Activated CD4-positive, alpha-beta T cell treated with anti-CD3 and anti-CD28 coated beads, Interleukin-2, amount 50 U/mL, for 48 hours (primary cell): ENCODE data around the gene FATE1.
"Not testable (repeated sequence)": the region's sequence is repeated elsewhere in the genome, so short reads cannot be mapped to it uniquely, and the experiment has no call there.

Experiments
- DNase-seq, 2 experiments: peaks; one replicate each; pipeline ENCODE4 v3.0.0-alpha.2; 2020

The FATE1 gene, protein sequence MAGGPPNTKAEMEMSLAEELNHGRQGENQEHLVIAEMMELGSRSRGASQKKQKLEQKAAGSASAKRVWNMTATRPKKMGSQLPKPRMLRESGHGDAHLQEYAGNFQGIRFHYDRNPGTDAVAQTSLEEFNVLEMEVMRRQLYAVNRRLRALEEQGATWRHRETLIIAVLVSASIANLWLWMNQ

GRCh38 chrX:151715752-151716151 lies at the start of gene FATE1:
FATE1 (plus strand) TSS chrX:151716035; CDS start chrX:151716120, 85 bp downstream.
- DNase-seq, result no peak

GRCh38 chrX:151675121-151675746 lies 40.6 kb upstream of the FATE1 start:
- no peak for DNase-seq

GRCh38 chrX:151676196-151676595 lies 39.6 kb upstream of the FATE1 start:
- no peak for DNase-seq

DNA sequence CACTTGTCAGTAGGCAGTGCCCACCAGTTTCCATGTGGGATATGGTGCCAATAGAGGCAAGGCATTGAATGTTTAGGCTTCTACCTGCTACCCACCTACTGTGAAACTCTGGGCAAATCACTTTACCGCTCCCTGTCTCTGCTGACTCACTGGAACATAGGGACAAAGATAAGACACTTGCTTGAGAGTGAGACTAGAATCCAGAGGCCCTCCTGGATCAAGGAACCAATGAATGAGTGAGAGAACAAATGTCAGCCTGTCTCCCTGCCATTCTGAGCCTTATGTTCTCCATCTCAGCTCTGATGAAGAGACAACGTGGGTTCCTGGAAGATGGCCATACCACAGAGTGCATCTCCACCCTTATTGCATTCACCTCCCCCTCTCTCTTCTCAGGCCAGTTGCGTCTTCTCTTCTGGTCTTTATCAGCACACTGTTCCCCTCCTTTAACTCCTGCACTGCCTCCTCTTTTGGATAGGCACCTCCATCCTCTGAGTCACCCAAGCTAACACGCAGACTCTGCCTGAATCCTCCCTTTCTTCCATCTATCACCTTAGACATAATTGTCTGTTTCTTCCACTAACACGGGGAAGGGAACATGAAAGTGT lies 35.9 kb upstream of the FATE1 start:
- DNase-seq, result no peak

- DNase-seq, result peak; percentile 69 to 76
Observed at GRCh38 chrX:151680805-151681204, 35.0 kb upstream of the FATE1 start.

DNA sequence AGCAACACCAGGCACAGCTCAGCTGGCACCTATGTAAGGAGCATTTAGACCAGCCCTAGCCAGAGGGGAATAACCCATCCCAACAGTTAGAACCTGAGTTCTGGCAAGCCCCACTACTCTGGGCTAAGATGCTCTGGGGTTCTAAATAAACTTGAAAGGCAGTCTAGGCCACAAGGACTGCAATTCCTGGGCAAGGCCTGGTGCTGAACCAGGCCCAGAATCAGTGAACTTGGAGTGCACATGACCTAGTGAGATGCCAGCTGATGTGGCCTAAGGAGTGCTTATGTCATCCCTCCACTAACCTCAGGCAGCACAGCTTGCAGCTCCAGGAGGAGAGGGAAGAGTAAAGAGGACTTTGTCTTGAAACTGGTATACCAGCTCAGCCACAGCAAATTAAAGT lies 28.2 kb upstream of the FATE1 start:
- DNase-seq, result no peak

DNA sequence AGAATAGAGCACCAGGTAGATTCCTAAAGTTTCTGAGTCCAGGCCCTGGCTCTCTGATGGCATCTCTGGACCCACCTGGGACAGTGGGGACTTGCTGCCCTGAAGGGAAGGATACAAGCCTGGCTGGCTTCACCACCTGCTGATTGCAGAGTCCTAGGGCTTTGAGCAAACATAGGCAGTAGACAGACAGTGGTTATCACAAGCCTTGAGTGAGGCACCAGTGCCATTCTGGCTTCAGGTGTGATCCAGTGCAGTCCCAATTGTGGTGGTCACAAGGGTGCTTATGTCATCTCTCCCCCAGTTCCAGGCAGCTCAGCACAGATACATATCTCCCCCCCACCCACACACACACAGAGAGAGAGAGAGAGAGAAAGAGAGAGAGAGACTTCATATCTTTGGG lies 27.1 kb upstream of the FATE1 start:
- DNase-seq, result no peak

DNA sequence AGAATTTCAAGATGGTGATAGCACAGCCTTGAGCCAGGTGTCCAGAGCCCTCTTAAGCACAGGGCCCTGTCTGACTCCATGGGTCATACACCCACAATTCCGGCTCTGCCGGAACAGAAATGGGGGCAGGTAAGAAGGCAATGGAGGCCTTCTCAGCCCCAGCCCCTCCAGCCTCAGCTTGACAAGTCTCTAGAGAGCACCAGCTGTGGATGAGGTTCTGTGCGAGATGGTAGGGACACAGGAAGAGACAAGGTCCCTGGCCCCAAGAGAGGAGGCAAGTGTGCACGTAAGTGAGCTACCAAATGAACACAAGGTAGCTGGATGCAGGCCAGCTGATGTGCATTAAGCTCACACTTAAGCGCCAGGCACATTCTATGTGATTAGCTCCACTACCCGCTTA lies 23.0 kb upstream of the FATE1 start:
- no peak for DNase-seq

DNA sequence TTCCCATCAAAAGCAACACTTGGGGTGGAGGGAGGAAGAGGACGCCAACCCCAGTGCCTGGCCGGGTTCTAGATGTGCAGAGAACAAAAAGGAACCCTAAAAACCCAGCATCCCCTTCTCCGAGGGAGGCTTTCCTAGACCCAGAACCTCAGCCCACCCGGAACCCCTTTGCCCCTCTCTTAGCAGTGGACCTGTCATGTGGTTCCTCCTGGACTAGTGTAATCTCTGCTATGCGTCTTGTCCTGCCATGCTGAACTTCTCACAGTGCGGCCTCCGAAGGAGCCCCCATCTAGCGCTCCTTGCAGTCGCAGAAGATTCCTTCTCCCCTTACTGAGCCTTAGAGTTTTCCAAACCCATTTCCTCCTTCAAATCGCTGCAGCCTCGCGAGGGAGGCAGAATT lies 21.7 kb upstream of the FATE1 start:
- no peak for DNase-seq

DNA sequence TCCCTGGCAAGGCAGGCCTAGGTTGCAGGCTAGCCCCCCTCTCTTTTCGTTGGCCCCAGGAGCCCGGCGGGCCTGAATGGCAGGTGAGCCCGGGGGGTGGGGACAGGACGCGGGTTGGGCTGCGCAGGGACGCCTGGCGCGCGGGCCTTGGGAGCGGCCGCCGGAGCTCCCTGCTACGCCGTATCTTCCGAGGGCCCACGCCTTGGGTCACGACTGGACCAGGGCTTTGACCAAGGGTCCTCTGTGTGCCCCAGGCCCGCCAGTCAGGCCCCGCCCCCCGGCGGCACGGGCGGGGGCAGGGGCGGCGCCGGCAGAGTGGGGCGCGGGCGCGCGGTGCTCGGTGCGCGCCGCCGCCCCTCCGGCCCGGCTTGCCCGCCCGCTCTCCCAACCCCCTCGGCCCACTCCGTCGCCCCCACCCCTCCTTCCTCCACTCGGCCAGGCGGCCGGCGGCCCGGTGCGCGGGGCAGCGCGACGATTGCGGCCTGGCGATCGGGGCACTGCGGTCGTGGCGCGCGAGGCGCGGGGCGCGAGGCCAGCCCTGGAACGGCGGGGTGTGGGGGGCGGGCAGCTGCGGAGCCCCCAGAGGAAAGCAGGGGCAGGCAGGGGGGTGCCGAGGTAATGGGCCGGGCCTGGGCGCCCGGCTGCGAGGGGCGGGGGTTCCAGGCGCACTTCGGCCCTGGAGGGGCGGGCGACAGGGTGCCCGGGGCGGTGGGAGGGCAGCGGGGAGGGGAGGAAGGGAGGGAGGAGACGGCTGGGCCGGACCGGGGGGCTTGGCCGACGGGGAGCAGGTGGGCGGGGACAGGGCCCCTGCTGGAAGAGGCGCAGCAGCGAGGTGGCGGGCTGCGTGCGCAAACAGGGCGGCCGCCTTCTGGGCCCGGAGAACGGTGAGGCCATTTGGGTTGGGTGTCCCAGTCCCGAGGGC lies 20.9 kb upstream of the FATE1 start, which contains the start of gene PRRG3:
TSS of gene PRRG3 (plus strand) at position 798 of the 922 bp plus-strand sequence. CDS start 3,357 bp downstream, outside the sequence.
- DNase-seq, result no peak

- DNase-seq, result no peak
Observed at GRCh38 chrX:151695583-151696340, 20.1 kb upstream of the FATE1 start.

DNA sequence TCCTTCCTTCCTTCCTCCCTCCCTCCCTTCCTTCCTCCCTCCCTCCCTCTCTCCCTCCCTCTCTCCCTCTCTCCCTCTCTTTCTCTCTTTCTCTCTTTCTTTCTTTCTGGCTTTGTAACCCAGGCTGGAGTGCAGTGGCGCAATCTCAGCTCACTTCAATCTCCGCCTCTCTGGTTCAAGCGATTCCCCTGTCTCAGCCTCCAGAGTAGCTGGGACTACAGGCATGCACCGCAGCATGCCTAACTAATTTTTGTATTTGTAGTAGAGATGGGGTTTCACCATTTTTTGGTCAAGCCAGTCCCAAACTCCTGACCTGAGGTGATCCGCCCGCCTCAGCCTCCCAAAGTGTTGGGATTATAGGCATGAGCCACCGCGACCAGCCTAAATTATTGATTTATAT lies 18.8 kb upstream of the FATE1 start:
- not testable (repeated sequence) for DNase-seq

DNA sequence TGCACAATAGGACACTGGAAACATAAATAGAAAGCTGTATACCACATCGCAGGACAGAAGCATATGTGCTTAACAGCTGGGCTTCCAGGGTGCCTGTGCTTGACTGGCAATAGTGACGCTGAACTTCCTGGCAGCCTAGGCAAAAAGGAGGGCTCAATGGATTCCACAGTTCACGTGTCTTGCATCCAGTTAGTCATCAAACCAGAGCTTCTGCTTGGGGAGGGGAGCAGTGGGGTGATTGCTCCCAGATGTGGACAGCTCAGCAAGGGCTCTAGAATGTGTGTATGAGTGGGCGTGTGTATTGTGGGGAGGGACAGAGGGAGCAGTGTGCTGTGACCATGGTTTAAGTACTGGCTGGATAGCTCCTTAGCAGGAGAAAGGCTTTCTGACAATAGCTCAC lies 18.3 kb upstream of the FATE1 start:
- DNase-seq, result no peak

- no peak for DNase-seq
Observed at GRCh38 chrX:151698485-151698884, 17.4 kb upstream of the FATE1 start.

DNA sequence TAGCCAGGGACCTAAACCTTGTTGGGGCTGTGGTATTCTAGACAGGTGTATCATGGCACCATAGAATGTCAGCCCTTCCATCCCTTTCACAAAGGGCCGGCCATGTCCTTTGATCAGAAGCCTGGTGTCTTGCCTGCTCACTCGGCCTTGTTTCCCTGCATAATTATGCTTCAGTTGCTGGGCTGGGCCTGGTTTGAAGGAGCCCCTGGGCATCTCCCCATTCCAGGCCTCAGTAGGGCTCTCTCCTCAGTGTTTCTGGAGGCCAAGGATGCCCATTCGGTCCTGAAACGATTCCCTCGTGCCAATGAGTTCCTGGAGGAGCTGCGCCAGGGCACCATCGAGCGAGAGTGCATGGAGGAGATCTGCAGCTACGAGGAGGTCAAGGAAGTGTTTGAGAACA lies 16.1 kb upstream of the FATE1 start:
- DNase-seq, result no peak

- no peak for DNase-seq
Observed at GRCh38 chrX:151700581-151700980, 15.3 kb upstream of the FATE1 start.

GRCh38 chrX:151701071-151701470 lies 14.8 kb upstream of the FATE1 start:
- no peak for DNase-seq

DNA sequence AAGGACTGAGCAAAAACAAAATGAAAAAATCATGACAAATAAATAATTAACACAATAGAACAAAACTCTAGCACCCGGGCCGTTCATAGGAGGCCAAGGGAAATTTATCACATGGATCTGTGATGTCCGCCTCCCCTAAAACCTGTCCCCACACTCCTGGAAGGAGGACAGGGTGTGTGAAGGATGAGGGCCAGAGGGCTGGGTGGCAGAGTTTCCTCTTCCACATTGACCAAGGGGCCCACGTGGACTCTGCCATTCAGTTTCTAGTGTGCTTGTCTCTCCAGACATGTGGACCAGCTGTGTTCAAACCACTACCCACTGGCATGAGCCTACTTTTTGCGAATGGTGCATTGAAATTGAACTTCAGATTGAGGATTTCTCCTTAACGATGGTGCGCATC lies 14.3 kb upstream of the FATE1 start:
- DNase-seq, result no peak

DNA sequence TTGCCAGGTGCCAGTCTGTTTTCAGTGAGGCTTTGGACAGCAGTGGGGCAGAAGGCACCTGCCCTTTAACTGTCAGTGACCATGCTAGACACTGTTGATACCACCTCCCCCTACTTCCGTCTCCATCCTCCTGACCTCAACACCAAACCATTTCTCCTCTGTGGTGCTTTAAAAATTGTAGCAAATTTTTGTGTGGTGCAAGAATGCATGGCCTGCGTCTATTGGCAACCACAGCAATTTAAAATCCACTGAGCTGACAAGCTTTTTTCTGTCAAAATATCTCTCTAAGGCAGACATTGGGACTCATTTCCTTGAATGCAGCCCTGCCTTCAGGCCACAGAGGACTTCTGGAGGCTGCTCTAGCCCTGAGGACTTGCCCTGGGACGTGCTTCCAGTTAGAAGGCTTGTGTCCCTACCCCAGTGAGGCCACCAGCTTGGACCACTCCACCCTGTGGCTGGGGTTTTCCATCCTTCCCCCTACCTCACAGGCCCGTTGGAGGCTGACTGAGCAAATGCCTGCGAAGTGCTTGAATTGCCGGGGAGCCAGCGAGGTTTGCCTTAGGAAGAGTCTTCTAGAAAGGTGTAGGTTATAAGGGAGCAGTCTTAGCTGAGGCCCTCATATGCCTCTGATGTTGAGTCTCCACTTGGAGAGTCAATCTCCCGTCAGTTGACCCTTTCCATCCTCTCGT lies 13.7 kb upstream of the FATE1 start:
- DNase-seq, result no peak

DNA sequence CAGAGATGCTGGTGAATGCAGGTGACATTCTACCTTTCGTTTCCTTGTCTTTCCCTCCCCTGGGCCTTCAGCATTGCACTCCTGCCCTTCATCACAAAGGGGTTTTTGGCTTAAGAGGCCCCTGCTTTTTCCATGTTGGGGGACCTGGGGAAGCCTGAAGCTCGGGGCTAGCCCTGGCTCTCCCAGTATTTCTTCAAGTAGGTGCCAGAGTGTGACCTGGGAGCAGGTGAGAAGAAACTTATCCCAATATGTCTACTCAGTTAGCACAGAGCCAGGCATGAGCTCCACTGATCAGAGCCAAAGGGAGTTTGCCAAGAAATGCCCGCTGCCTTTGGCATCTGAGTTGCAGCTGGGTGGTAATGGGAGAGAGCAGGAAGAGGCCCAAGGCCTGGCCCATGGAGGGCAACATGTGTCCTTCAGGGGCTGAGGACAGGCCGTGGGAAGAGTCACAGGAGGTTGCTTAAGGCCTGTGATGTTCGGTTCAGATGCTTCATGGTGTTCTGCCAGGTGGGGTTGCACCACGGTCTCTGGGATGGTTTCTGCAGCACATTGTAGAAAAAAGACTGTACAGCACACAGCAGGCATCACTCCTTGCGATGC lies 13.0 kb upstream of the FATE1 start:
- no peak for DNase-seq

GRCh38 chrX:151703487-151703886 lies 12.3 kb upstream of the FATE1 start:
- DNase-seq, result no peak
